Muscle of leg (tissue), 11 donors: ENCODE results near the gene ATRIP. TPM values are rescaled to one million over a fixed set of nuclear protein-coding genes. Genes with fewer than 3 reads are reported as not detected.

Source experiments
- DNase-seq: peaks from one replicate; pipeline ENCODE4 v3.0.0; 2013
- H3K27ac ChIP-seq: one replicate; pipeline ENCODE4 v1.5.1; 2013; ENCODE audit warnings: mild to moderate bottlenecking, low read length, control low read depth
- H3K27me3 ChIP-seq: one replicate; pipeline ENCODE4 v1.6.1; 2013; ENCODE audit warnings: low read length; ENCODE audit not compliant: control insufficient read depth, insufficient read depth
- H3K36me3 ChIP-seq: one replicate; pipeline ENCODE4 v1.6.1; 2013; ENCODE audit warnings: low read length; ENCODE audit not compliant: control insufficient read depth, insufficient read depth
- H3K4me1 ChIP-seq: one replicate; pipeline ENCODE4 v1.6.1; 2013; ENCODE audit warnings: low read length; ENCODE audit not compliant: control insufficient read depth, insufficient read depth
- H3K4me3 ChIP-seq: one replicate; pipeline ENCODE4 v1.5.1; 2013; ENCODE audit warnings: low read length, control low read depth
- H3K9me3 ChIP-seq: replicated peaks from 2 replicates; pipeline ENCODE4 v1.6.1; 2013; ENCODE audit warnings: low read depth, low read length; ENCODE audit not compliant: control insufficient read depth
- WGBS: methylation state at CpG from one replicate; pipeline ENCODE4 v1.1.5; 2013; ENCODE audit warnings: missing lambda C conversion rate; ENCODE audit not compliant: insufficient coverage; 5-methylcytosine and 5-hydroxymethylcytosine counted together
- polyA plus RNA-seq, 8 donors: library from polyadenylated mRNA; unstranded; fragments of 120-200 nt; gene quantifications; one replicate each; pipeline versions ENCODE4 v1.2.1 to v1.2.3, GENCODE V29; 2013; ENCODE audit warnings: inconsistent platforms in 1 of 8, low replicate concordance in 1 of 8; ENCODE audit not compliant: insufficient read length in 8 of 8, insufficient read depth in 1 of 8
- total RNA-seq: library from RNA; stranded (reverse); fragments of 120-200 nt; gene quantifications from one replicate; pipeline ENCODE4 v1.2.4, GENCODE V29; 2013

The ATRIP gene
- total and polyA plus RNA-seq, 9 donors: 6.5 to 9.6 (median 7.8) TPM

DNA sequence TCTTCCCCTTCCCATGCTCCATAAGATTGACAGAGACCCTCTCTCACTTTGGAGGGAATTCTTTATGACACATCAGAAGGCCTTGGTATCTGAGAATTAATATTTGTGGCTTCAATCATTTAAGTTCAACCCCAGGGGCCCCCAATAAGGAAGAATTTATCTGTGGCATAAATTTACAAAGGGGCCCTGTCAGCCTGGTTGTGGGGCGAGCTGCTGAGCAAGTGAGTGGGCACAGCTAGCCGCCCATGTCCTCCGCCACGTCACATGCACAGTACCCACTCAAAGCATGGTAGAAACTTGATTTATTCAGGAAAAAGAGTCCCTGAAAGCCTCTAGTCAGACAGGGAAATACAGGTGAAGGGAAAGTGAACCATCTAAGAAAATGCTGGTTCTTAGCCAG, 30.0 kb upstream of the ATRIP start:
- no peak overlapping the region for H3K4me3 ChIP-seq

DNA sequence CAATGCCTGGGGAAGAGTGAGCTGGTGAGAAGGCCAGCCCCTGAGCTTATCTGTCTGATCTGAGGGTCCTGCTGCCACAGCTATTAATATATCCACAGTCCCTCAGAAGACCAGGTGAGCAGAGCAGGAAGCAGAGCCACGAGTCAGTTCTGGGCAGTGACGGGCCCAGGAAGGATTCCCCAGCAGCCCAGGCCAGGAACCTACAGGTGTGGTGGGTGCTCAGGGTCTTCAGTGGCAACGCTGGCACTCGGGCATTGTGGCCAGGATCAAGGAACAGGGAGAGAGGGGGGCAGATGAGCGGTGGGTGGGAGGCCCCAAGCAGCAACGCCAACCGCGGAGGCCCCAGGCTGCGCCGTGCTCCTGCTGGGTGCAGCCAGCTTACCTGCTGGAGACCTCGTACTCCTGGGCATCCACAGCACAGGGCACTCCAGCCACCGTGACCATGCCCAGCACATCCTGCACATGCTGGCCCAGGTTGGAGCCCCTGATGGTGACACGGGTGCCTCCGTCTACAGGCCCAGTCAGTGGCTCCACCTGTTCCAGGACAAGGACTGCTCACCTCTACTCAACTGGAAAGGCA, 28.9 kb upstream of the ATRIP start:
- Histone ChIP-seq H3K36me3 (peaks cover 58% of the 10 kb centered on the region), H3K27me3 (no peaks in the 10 kb centered on the region), H3K27ac (no peak overlapping the region), H3K9me3 (no peaks in the 10 kb centered on the region), H3K4me1 (peaks cover 6% of the 10 kb centered on the region), H3K4me3 (no peak overlapping the region)
- 97% methylated on average over 14 of the region's 14 CpGs for WGBS
- DNase-seq: no peak

More for the DNA sequence above, 30.0 kb upstream of the ATRIP start:
- H3K9me3 ChIP-seq: no peaks in the 10 kb centered on the region
- no peak overlapping the region for H3K27ac ChIP-seq
- WGBS: 100% methylated on average over 2 of the region's 4 CpGs
- no peaks in the 10 kb centered on the region for H3K27me3 ChIP-seq
- H3K4me1 ChIP-seq: no peaks in the 10 kb centered on the region
- no peak for DNase-seq
- peaks cover 68% of the 10 kb centered on the region for H3K36me3 ChIP-seq

DNA sequence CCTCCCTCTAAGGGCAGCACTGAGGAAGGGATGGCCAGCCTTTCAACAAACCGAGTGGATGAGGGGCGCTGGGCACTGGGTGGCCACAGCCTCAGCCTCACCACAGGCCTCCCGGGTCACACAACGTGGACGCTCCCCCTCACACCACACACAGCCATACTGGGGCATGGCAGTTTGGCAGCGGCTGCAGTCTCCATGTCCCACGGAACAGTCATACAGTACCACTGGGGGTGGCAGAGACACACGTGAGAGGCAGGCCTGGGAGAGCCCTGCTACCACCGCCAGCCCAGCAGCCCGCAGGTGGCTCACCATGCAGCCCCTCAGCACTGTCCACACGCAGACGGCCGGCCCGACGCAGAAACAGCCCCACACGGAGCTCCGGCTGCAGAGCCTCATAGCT, 28.4 kb upstream of the ATRIP start:
- no peak overlapping the region for H3K27ac ChIP-seq
- peaks cover 12% of the 10 kb centered on the region for H3K4me1 ChIP-seq
- H3K9me3 ChIP-seq: no peaks in the 10 kb centered on the region
- H3K4me3 ChIP-seq: no peak overlapping the region
- peaks cover 53% of the 10 kb centered on the region for H3K36me3 ChIP-seq
- WGBS: 89% methylated on average over 16 of the region's 17 CpGs
- H3K27me3 ChIP-seq: no peaks in the 10 kb centered on the region
- DNase-seq: no peak

DNA sequence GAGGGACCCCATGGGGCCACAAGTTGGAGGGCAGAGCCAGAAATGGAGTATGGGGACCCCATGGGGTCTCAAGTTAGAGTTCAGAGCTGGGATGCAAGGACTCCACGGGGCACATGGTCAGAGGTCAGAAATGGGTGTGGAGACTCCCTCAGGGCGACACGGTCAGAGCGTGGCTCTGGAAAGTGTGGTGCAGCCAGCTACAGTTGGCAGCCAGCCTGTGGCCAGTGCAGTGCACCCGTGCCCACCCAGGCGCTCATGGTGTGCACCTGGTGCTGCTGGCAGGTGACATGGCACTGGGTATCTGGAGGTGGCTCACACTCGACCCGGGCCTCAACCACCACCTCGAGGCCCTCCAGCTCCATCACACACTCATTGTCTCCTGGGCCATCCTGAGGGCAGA, 27.9 kb upstream of the ATRIP start:
- WGBS: 89% methylated on average over 9 of the region's 9 CpGs
- H3K9me3 ChIP-seq: no peaks in the 10 kb centered on the region

DNA sequence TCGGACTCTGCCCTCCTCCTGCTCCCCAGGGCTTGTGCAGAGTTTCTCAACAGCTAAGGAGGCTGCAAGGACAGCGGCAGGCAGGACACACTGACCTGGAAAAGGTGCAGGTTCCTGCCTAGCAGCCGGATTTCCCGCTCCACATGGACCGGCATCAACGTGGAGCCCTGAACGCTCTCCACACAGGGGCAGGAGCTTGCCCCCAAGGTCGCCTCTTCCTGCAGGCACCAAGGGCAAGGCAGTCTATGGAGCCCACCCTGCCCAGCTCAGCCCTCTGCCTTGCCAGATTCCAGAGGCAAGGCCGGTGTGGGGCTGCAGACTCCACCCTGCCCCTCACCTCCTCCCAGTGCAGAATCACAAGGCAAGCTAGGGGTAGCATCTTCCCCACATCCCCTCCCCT, 27.4 kb upstream of the ATRIP start:
- H3K27ac ChIP-seq: no peak overlapping the region
- H3K4me3 ChIP-seq: no peak overlapping the region
- DNase-seq: no peak
- H3K9me3 ChIP-seq: no peaks in the 10 kb centered on the region
- 88% methylated on average over 8 of the region's 9 CpGs for WGBS
- H3K4me1 ChIP-seq: peaks cover 21% of the 10 kb centered on the region
- peaks cover 48% of the 10 kb centered on the region for H3K36me3 ChIP-seq
- H3K27me3 ChIP-seq: no peaks in the 10 kb centered on the region

More for the DNA sequence above, 27.9 kb upstream of the ATRIP start:
- H3K27me3 ChIP-seq: no peaks in the 10 kb centered on the region
- H3K4me1 ChIP-seq: peaks cover 16% of the 10 kb centered on the region
- no peak overlapping the region for H3K4me3 ChIP-seq
- no peak for DNase-seq
- no peak overlapping the region for H3K27ac ChIP-seq
- peaks cover 51% of the 10 kb centered on the region for H3K36me3 ChIP-seq

DNA sequence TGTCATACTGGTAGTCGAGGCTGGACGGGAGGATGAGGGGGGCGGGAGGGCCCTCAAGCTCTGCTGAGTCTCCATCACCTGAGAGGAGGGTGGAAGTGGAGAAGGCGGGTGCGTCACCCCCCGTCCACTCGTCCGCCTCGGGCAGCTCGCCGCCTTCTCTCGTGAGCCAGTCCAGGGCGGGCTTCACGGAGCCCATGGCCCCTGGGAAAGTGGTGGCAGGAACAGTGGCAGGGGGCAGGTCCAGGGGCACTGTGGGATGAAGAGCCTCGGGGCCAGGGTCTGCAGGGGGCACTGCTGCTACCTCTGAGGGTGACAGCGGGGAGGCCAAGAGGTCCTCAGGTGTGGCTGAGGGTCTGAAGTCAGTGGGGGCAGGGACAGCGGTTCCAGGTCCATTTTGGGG, 26.9 kb upstream of the ATRIP start:
- Histone ChIP-seq H3K36me3 (peaks cover 43% of the 10 kb centered on the region), H3K4me1 (peaks cover 25% of the 10 kb centered on the region), H3K9me3 (no peaks in the 10 kb centered on the region), H3K27ac (no peak overlapping the region), H3K27me3 (no peaks in the 10 kb centered on the region), H3K4me3 (no peak overlapping the region)
- WGBS: 91% methylated on average over 16 of the region's 17 CpGs
- DNase-seq: no peak

DNA sequence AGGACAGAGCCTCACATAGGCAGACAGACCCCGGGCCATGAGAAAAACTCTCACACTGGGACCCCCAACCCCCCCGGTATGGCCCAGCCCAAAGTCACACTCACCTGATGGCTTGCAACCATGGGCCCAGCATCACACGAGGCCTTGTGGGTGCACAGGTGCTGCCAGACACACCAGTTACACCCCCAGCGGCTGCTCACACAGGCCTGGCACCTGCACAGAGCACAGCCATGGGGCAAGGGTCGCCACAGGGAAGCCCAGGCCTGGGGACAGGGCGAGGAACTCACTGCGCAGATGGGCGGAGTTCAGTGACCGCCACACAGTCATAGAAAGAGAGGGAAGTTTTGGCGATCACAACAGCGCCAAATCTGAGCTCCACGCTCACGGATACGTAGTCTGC, 26.0 kb upstream of the ATRIP start:
- Histone ChIP-seq H3K36me3 (peaks cover 35% of the 10 kb centered on the region), H3K9me3 (no peaks in the 10 kb centered on the region), H3K4me1 (peaks cover 35% of the 10 kb centered on the region), H3K4me3 (no peak overlapping the region), H3K27ac (no peak overlapping the region), H3K27me3 (no peaks in the 10 kb centered on the region)
- WGBS: 85% methylated on average over 14 of the region's 14 CpGs
- DNase-seq: no peak

DNA sequence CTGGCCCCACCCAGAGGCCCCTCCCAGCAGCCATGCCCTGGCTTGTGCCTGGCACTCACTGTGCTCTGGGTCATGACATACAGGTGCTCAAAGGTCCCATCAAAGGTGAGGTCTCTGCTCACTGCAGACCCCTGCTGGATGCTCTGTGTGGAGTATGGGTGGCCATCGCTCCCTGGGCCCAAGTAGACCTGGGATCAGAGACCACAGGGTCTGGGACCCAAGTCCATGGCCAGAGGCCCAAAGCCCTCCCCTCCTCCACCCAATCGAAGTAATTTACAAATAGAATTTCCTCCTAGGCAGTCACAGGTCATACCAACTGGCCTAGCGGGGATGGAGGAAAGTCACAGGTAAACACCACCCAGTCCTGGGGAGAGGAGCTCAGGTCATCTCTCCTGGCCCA, 24.3 kb upstream of the ATRIP start:
- H3K4me1 ChIP-seq: peaks cover 52% of the 10 kb centered on the region
- 100% methylated on average over 2 of the region's 3 CpGs for WGBS
- H3K27me3 ChIP-seq: no peaks in the 10 kb centered on the region
- no peak overlapping the region for H3K27ac ChIP-seq
- H3K9me3 ChIP-seq: no peaks in the 10 kb centered on the region
- H3K36me3 ChIP-seq: peaks cover 22% of the 10 kb centered on the region
- no peak overlapping the region for H3K4me3 ChIP-seq
- DNase-seq: no peak

DNA sequence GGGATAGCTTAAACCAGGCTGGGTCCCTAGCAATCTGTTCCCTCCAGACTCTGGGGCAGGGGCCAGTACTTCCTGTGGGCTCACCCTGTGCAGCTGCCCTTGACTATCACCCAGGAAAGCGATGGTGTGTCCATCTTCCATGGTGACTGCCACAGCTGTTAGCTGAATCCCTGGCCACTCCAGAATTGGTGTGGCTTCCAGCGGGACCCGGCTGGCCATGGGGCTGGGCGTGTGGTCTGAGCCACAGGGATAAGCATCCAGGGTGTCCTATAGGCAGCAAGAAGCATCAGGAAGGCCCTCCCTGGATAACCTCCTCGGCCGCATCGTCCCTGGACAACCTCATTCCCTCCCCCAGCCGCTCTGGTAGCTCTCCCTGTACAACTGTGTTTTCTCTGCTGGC, 23.9 kb upstream of the ATRIP start:
- peak; percentile 44 for DNase-seq
- H3K27me3 ChIP-seq: no peaks in the 10 kb centered on the region
- H3K9me3 ChIP-seq: no peaks in the 10 kb centered on the region
- H3K36me3 ChIP-seq: peaks cover 18% of the 10 kb centered on the region
- peaks cover 56% of the 10 kb centered on the region for H3K4me1 ChIP-seq
- 77% methylated on average over 8 of the region's 8 CpGs for WGBS
- H3K27ac ChIP-seq: no peak overlapping the region
- no peak overlapping the region for H3K4me3 ChIP-seq

DNA sequence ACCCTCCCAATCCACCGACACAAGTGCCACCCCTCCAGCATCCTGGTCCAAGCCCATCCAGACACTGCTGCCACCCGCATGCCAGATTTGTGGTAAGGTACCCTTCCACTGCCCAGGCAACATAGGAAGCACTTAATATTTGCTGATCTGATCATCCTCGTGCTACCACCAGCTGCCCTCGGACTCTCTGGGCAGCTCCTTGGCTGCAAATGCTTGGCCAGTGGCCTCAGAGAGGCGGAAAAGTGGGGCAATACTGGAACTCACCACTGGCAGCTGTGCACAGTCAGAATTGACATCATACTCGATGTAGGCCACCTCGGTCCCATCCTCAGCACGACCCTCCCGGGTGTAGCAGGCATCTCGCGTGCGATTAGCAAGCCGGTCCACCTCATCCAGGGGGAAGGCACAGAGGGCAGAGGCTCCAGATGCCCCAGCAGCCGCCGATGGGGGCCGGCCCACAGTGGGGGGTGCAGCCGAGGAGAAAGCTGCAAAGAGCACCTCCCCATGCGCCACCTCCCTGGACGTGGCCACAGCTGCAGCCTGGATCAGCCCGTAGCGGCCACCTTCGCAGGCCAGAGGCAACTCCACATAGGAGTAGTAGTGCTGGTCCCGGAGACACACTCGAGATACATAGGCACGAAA, 23.2 kb upstream of the ATRIP start:
- peaks cover 63% of the 10 kb centered on the region for H3K4me1 ChIP-seq
- no peak for DNase-seq
- H3K36me3 ChIP-seq: peaks cover 14% of the 10 kb centered on the region
- H3K9me3 ChIP-seq: no peaks in the 10 kb centered on the region
- H3K27ac ChIP-seq: no peak overlapping the region
- no peak overlapping the region for H3K4me3 ChIP-seq
- WGBS: 84% methylated on average over 25 of the region's 25 CpGs
- no peaks in the 10 kb centered on the region for H3K27me3 ChIP-seq
